ENCODE data around the gene FRMD7.
A peak's percentile ranks its signal among the peaks of the same experiment; 100 is the strongest.
"Not testable (repeated sequence)": the region's sequence is repeated elsewhere in the genome, so short reads cannot be mapped to it uniquely, and the experiment has no call there.

Gene FRMD7

GRCh38 chrX:132092439-132093065 is 35.3 kb downstream of the FRMD7 start:
- DNase-seq, result peak; percentile 65

- DNase-seq, result no peak
These were observed 37.2 kb downstream of the FRMD7 start for GRCh38 chrX:132090403-132091159.

GRCh38 chrX:132088864-132089263 is 39.0 kb downstream of the FRMD7 start:
- no peak for DNase-seq

GRCh38 chrX:132086672-132087071 is 41.1 kb downstream of the FRMD7 start:
- DNase-seq, result no peak

GRCh38 chrX:132085786-132086185 is 42.0 kb downstream of the FRMD7 start:
- DNase-seq, result no peak

GRCh38 chrX:132077912-132078311 is 49.9 kb downstream of the FRMD7 start:
- DNase-seq, result no peak

- DNase-seq, result no peak
These were observed 50.4 kb downstream of the FRMD7 start for GRCh38 chrX:132077414-132077813.

- no peak for DNase-seq
These were observed 56.6 kb downstream of the FRMD7 start for GRCh38 chrX:132071254-132071653.

GRCh38 chrX:132068405-132068804 is 59.4 kb downstream of the FRMD7 start:
- DNase-seq, result no peak

- no peak for DNase-seq
These were observed 64.0 kb downstream of the FRMD7 start for GRCh38 chrX:132063862-132064261.

- DNase-seq, result no peak
These were observed 64.5 kb downstream of the FRMD7 start for GRCh38 chrX:132063334-132063733.

GRCh38 chrX:132059973-132060540 is 67.8 kb downstream of the FRMD7 start:
- DNase-seq, result no peak

GRCh38 chrX:132058975-132059374 is 68.8 kb downstream of the FRMD7 start:
- DNase-seq, result no peak

- no peak for DNase-seq
These were observed 69.8 kb downstream of the FRMD7 start for GRCh38 chrX:132058050-132058449.

GRCh38 chrX:132051778-132052177 is 76.0 kb downstream of the FRMD7 start:
- DNase-seq, result not testable (repeated sequence)

- DNase-seq, result no peak
These were observed 81.3 kb downstream of the FRMD7 start for GRCh38 chrX:132046533-132046932.

GRCh38 chrX:132045456-132045855 is 82.4 kb downstream of the FRMD7 start:
- DNase-seq, result no peak

GRCh38 chrX:132044953-132045352 is 82.9 kb downstream of the FRMD7 start:
- no peak for DNase-seq

GRCh38 chrX:132043977-132044376 is 83.8 kb downstream of the FRMD7 start:
- no peak for DNase-seq

GRCh38 chrX:132041015-132041414 is 86.8 kb downstream of the FRMD7 start:
- peak; percentile 71 for DNase-seq

- no peak for DNase-seq
These were observed 87.8 kb downstream of the FRMD7 start for GRCh38 chrX:132040066-132040465.

GRCh38 chrX:132037479-132037993 is 90.3 kb downstream of the FRMD7 start:
- DNase-seq, result no peak

- no peak for DNase-seq
These were observed 93.2 kb downstream of the FRMD7 start for GRCh38 chrX:132034648-132035047.

- DNase-seq, result no peak
These were observed 94.7 kb downstream of the FRMD7 start for GRCh38 chrX:132033166-132033565.
